HCT116 (cell line): ENCODE results near the gene PTPRO. TPM values are rescaled to one million over a fixed set of nuclear protein-coding genes. Genes with fewer than 3 reads are reported as not detected.

Experiments
- ATAC-seq: fragments of 200-7000 bp; cut with Tn5 transposase; 2 replicates; pipeline ENCODE4 v1.9.1; 2020; ENCODE audit warnings: mild to moderate bottlenecking, moderate library complexity
- BruUV-seq: library from RNA; stranded (reverse); fragments of 400-500 nt; replicated peaks from 2 replicates; lab custom pipeline; 2021; lab: Mats Ljungman, UMichigan
- CTCF ChIA-PET: fragments of 300-600 bp; sonication (Branson Sonifier 250); formaldehyde crosslinking; loops from one replicate; lab custom pipeline; 2021; ENCODE audit warnings: antibody characterized with exemption; lab: Charles Lee
- POLR2A ChIA-PET: fragments of 300-600, 350-600 bp; sonication (Branson Sonifier 250); formaldehyde crosslinking; loops from one replicate; lab custom pipeline; 2021; ENCODE audit warnings: antibody characterized with exemption; lab: Charles Lee
- RAD21 ChIA-PET, 2 experiments: fragments of 300-600 bp; sonication (Branson Sonifier 250); formaldehyde crosslinking; loops; one replicate each; lab custom pipeline; 2023; ENCODE audit warnings: low total read pairs in 2 of 2; ENCODE audit not compliant: uncharacterized antibody in 2 of 2, unreplicated experiment in 2 of 2, low non-redundant PET in 1 of 2; lab: Charles Lee
- DNase-seq: peaks from one replicate; pipeline ENCODE4 v3.0.0-alpha.2; 2010; ENCODE audit warnings: low read depth, low spot score
- H2AFZ ChIP-seq: fragments of 200-600 bp; shearing (Covaris generic), sonication (generic); 2 replicates; pipeline ENCODE4 v1.6.1; 2017; ENCODE audit warnings: low read depth, mixed run types, mixed read lengths, antibody characterized with exemption, low read length; ENCODE audit not compliant: poor library complexity, severe bottlenecking
- H3K27ac ChIP-seq: 2 replicates; pipeline ENCODE4 v1.5.1; 2012; ENCODE audit warnings: low read depth, low read length
- H3K27me3 ChIP-seq: fragments of 200-600 bp; sonication (generic); 2 replicates; pipeline ENCODE4 v1.6.1; 2016; ENCODE audit warnings: mixed run types, low read length, mixed read lengths; ENCODE audit not compliant: insufficient read depth
- H3K36me3 ChIP-seq, 2 experiments: fragments of 200-500 bp in 1 of 2; fragments of 200-600 bp in 1 of 2; sonication (Bioruptor generic) in 1 of 2; sonication (generic) in 1 of 2; 2 replicates each; pipeline versions ENCODE4 v1.5.1 to v1.6.1; 2014 to 2016; ENCODE audit warnings: low read length in 2 of 2, inconsistent platforms in 1 of 2, mixed read lengths in 1 of 2, mixed run types in 1 of 2; ENCODE audit not compliant: insufficient read depth in 2 of 2, control insufficient read depth in 1 of 2
- H3K4me1 ChIP-seq, 2 experiments: fragments of 200-600 bp in 1 of 2; sonication (generic) in 1 of 2; 2 replicates each; pipeline versions ENCODE4 v1.5.1 to v1.6.1; 2012 to 2017; ENCODE audit warnings: low read length in 2 of 2, inconsistent platforms in 1 of 2, mild to moderate bottlenecking in 1 of 2, mixed read lengths in 1 of 2, mixed run types in 1 of 2, moderate library complexity in 1 of 2; ENCODE audit not compliant: insufficient read depth in 2 of 2, control insufficient read depth in 1 of 2
- H3K4me2 ChIP-seq: fragments of 200-600 bp; sonication (generic); 2 replicates; pipeline ENCODE4 v1.6.1; 2017; ENCODE audit warnings: mixed run types, low read length, mixed read lengths
- H3K4me3 ChIP-seq, 2 experiments: fragments of 200-600 bp in 1 of 2; sonication (generic) in 1 of 2; replicated peaks in 1 of 2; 2 replicates each; pipeline ENCODE4 v1.5.1; 2011 to 2016; ENCODE audit warnings: low read length in 2 of 2, control low read depth in 1 of 2, low read depth in 1 of 2, mild to moderate bottlenecking in 1 of 2, mixed read lengths in 1 of 2, mixed run types in 1 of 2
- H3K79me2 ChIP-seq: fragments of 200-600 bp; sonication (generic); 2 replicates; pipeline ENCODE4 v1.6.1; 2017; ENCODE audit warnings: mild to moderate bottlenecking, mixed run types, low read length, moderate library complexity, mixed read lengths; ENCODE audit not compliant: insufficient read depth
- H3K9ac ChIP-seq: fragments of 200-600 bp; sonication (generic); 2 replicates; pipeline ENCODE4 v1.6.1; 2016; ENCODE audit warnings: low read length, mixed read lengths
- H3K9me2 ChIP-seq: fragments of 200-600 bp; sonication (generic), shearing (Covaris generic); 2 replicates; pipeline ENCODE4 v1.6.1; 2017; ENCODE audit warnings: mixed run types, mild to moderate bottlenecking, moderate library complexity; ENCODE audit not compliant: insufficient read depth
- H3K9me3 ChIP-seq, 2 experiments: fragments of 200-500 bp in 1 of 2; fragments of 200-600 bp in 1 of 2; sonication (Bioruptor generic) in 1 of 2; sonication (generic) in 1 of 2; 2 replicates each; pipeline ENCODE4 v1.6.1; 2014 to 2017; ENCODE audit warnings: low read length in 2 of 2, mixed read lengths in 2 of 2, inconsistent platforms in 1 of 2, low read depth in 1 of 2, mild to moderate bottlenecking in 1 of 2, mixed run types in 1 of 2, moderate library complexity in 1 of 2; ENCODE audit not compliant: control insufficient read depth in 1 of 2, insufficient read depth in 1 of 2
- H4K20me1 ChIP-seq: fragments of 200-600 bp; sonication (generic), shearing (Covaris generic); 2 replicates; pipeline ENCODE4 v1.6.1; 2017; ENCODE audit warnings: mixed run types, mild to moderate bottlenecking, moderate library complexity; ENCODE audit not compliant: insufficient read depth
- CBX3 ChIP-seq: IDR thresholded peaks from 2 replicates; pipeline ENCODE4 v1.6.1; 2012; ENCODE audit warnings: low read depth
- CEBPB ChIP-seq: IDR thresholded peaks from 2 replicates; pipeline ENCODE4 v1.6.1; 2012; ENCODE audit warnings: low read depth
- CTCF ChIP-seq, 3 experiments: fragments of 200-600 bp in 1 of 3; sonication (generic) in 1 of 3; IDR thresholded peaks in 2 of 3; conservative IDR thresholded peaks in 1 of 3; 2 replicates each; pipeline ENCODE4 v1.5.1; 2012 to 2017; ENCODE audit warnings: low read depth in 2 of 3, low read length in 2 of 3, antibody characterized with exemption in 1 of 3, borderline replicate concordance in 1 of 3, control low read depth in 1 of 3, mild to moderate bottlenecking in 1 of 3, mixed read lengths in 1 of 3, mixed run types in 1 of 3, moderate library complexity in 1 of 3; ENCODE audit not compliant: insufficient read depth in 1 of 3
- EGR1 ChIP-seq: IDR thresholded peaks from 2 replicates; pipeline ENCODE4 v1.6.1; 2012; ENCODE audit warnings: low read depth
- ELF1 ChIP-seq: IDR thresholded peaks from 2 replicates; pipeline ENCODE4 v1.6.1; 2012; ENCODE audit warnings: low read depth, borderline replicate concordance
- FOSL1 ChIP-seq: IDR thresholded peaks from 2 replicates; pipeline ENCODE4 v1.6.1; 2012; ENCODE audit warnings: low read depth
- POLR2A ChIP-seq: IDR thresholded peaks from 2 replicates; pipeline ENCODE4 v1.7.0; 2011; ENCODE audit warnings: borderline replicate concordance; ENCODE audit not compliant: insufficient read depth, insufficient read length; ENCODE audit errors: extremely low read depth
- SIN3A ChIP-seq: IDR thresholded peaks from 2 replicates; pipeline ENCODE4 v1.6.1; 2012; ENCODE audit warnings: low read depth
- ZFX ChIP-seq: fragments of 450-650 bp; IDR thresholded peaks from 2 replicates; pipeline ENCODE4 v1.6.1; 2017
- intact Hi-C: fragments of 100-400 bp; cut with micrococcal nuclease; formaldehyde crosslinking; loops from 2 replicates; pipeline ENCODE4 v1.10.0; 2022
- total RNA-seq: library from RNA; stranded (reverse); gene quantifications from one replicate; pipeline ENCODE4 v1.2.1, GENCODE V29; 2021; ENCODE audit not compliant: unreplicated experiment

Gene PTPRO
- total RNA-seq, 1 experiment from 2014 or later = not detected

GRCh38 chr12:15485466-15485865 is 163.2 kb downstream of the PTPRO start:
- no peaks in the 10 kb centered on the region for H3K79me2 ChIP-seq
- BruUV-seq = no TSS peak
- no peak overlapping the region for H2AFZ ChIP-seq
- H3K27ac ChIP-seq = no peak overlapping the region
- ChIA-PET POLR2A (no interaction called here), RAD21 (no interaction called here), CTCF (no interaction called here)
- H3K36me3 ChIP-seq = no peaks in the 10 kb centered on the region
- H3K9me2 ChIP-seq = no peaks in the 10 kb centered on the region
- H3K9ac ChIP-seq = no peak overlapping the region
- H3K9me3 ChIP-seq = no peaks in the 10 kb centered on the region
- no peaks in the 10 kb centered on the region for H3K4me1 ChIP-seq
- H3K27me3 ChIP-seq = peaks cover 79% of the 10 kb centered on the region
- no peak overlapping the region for H3K4me3 ChIP-seq
- TF ChIP-seq SIN3A (no peak), POLR2A (no peak), CTCF (IDR thresholded peaks at IDR 0.05 in 2 of 3, conservative IDR thresholded peaks at IDR 0.05 in 1 of 3; ENCODE audit: borderline replicate concordance in 1 of 3, insufficient read depth in 1 of 3, low read depth in 2 of 3, low read length in 2 of 3) (no peak), EGR1 (no peak), ZFX (no peak)
- TF ChIP-seq, all 23 proteins: peak for 0
- no peaks in the 10 kb centered on the region for H4K20me1 ChIP-seq
- H3K4me2 ChIP-seq = no peak overlapping the region
- ATAC-seq (no peak), DNase-seq (no peak)
- intact Hi-C loops = no loop called here

DNA sequence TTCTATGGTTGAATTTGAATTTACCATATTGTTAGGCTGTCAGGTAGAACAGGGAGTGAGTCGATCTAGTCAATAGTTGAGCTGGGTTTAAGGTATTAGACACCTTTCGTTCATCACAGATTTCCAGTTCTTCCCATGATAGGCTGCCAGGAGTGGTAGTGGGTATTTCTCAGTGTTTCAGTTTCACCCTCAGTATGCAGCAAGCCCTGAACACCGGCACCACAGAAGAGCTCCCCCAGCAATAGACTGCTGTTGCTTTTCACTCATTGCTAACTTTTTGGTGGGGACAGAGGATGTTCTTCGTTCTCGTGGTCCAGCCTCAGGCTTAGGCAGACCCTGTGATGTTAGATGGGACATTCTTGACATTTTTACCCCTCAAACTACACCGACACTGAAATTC is 164.6 kb downstream of the PTPRO start:
- ChIA-PET CTCF (no interaction called here), POLR2A (no interaction called here), RAD21 (no interaction called here)
- no peak for ATAC-seq
- Histone ChIP-seq H3K36me3 (no peaks in the 10 kb centered on the region), H4K20me1 (no peaks in the 10 kb centered on the region), H3K9me3 (no peaks in the 10 kb centered on the region), H3K79me2 (no peaks in the 10 kb centered on the region), H3K4me1 (no peaks in the 10 kb centered on the region), H3K27ac (no peak overlapping the region), H3K4me2 (no peak overlapping the region), H3K9me2 (no peaks in the 10 kb centered on the region), H3K4me3 (no peak overlapping the region), H2AFZ (no peak overlapping the region), H3K9ac (no peak overlapping the region), H3K27me3 (peaks cover 77% of the 10 kb centered on the region)
- no peak for DNase-seq
- intact Hi-C loops = no loop called here
- no TSS peak for BruUV-seq
- no peak for TF ChIP-seq EGR1
- no peak for TF ChIP-seq CBX3
- no peak for TF ChIP-seq CTCF (IDR thresholded peaks at IDR 0.05 in 2 of 3, conservative IDR thresholded peaks at IDR 0.05 in 1 of 3; ENCODE audit: borderline replicate concordance in 1 of 3, insufficient read depth in 1 of 3, low read depth in 2 of 3, low read length in 2 of 3)
- TF ChIP-seq CEBPB = no peak
- TF ChIP-seq FOSL1 = no peak
- no peak for TF ChIP-seq ELF1
- TF ChIP-seq POLR2A = no peak
